ENCODE measurements around the gene NIP7.
"Not testable (repeated sequence)": the region's sequence is repeated elsewhere in the genome, so short reads cannot be mapped to it uniquely, and the experiment has no call there.

The NIP7 gene

GRCh38 chr16:69338557-69339288 is 849 bp upstream of the NIP7 start:
- in situ Hi-C loops (cut with HindIII; ENCODE audit: low sequenced_read_pairs) = no loop called here

GRCh38 chr16:69340095-69340644 is 598 bp downstream of the NIP7 start:
- in situ Hi-C loops (cut with HindIII; ENCODE audit: low sequenced_read_pairs) = no loop called here

- in situ Hi-C loops (cut with HindIII; ENCODE audit: low sequenced_read_pairs) = no loop called here
Measured at GRCh38 chr16:69344171-69344570, 4.6 kb downstream of the NIP7 start.

GRCh38 chr16:69345923-69346322 is 6.4 kb downstream of the NIP7 start:
- in situ Hi-C loops (cut with HindIII; ENCODE audit: low sequenced_read_pairs) = no loop called here

- in situ Hi-C loops (cut with HindIII; ENCODE audit: low sequenced_read_pairs) = no loop called here
Measured at GRCh38 chr16:69346683-69347082, 7.1 kb downstream of the NIP7 start.

- in situ Hi-C loops (cut with HindIII; ENCODE audit: low sequenced_read_pairs) = no loop called here
Measured at GRCh38 chr16:69348222-69348621, 8.7 kb downstream of the NIP7 start.

GRCh38 chr16:69349536-69349935 is 10.0 kb downstream of the NIP7 start:
- in situ Hi-C loops (cut with HindIII; ENCODE audit: low sequenced_read_pairs) = no loop called here

- in situ Hi-C loops (cut with HindIII; ENCODE audit: low sequenced_read_pairs) = no loop called here
Measured at GRCh38 chr16:69350536-69351133, 11.1 kb downstream of the NIP7 start.

- in situ Hi-C loops (cut with HindIII; ENCODE audit: low sequenced_read_pairs) = no loop called here
Measured at GRCh38 chr16:69351309-69352027, 11.9 kb downstream of the NIP7 start, which contains the start of gene TMED6. TMED6 (minus strand) TSS chr16:69351786; CDS start chr16:69351753, 33 bp downstream.

GRCh38 chr16:69360070-69360469 is 20.5 kb downstream of the NIP7 start:
- in situ Hi-C loops (cut with HindIII; ENCODE audit: low sequenced_read_pairs) = not testable (repeated sequence)

- in situ Hi-C loops (cut with HindIII; ENCODE audit: low sequenced_read_pairs) = no loop called here
Measured at GRCh38 chr16:69363281-69363717, 23.7 kb downstream of the NIP7 start.

- in situ Hi-C loops (cut with HindIII; ENCODE audit: low sequenced_read_pairs) = no loop called here
Measured at GRCh38 chr16:69364088-69364487, 24.5 kb downstream of the NIP7 start.

GRCh38 chr16:69365901-69366300 is 26.3 kb downstream of the NIP7 start:
- in situ Hi-C loops (cut with HindIII; ENCODE audit: low sequenced_read_pairs) = no loop called here

- in situ Hi-C loops (cut with HindIII; ENCODE audit: low sequenced_read_pairs) = no loop called here
Measured at GRCh38 chr16:69366431-69366830, 26.9 kb downstream of the NIP7 start.

GRCh38 chr16:69367980-69368379 is 28.4 kb downstream of the NIP7 start:
- in situ Hi-C loops (cut with HindIII; ENCODE audit: low sequenced_read_pairs) = no loop called here

- in situ Hi-C loops (cut with HindIII; ENCODE audit: low sequenced_read_pairs) = no loop called here
Measured at GRCh38 chr16:69368866-69369265, 29.3 kb downstream of the NIP7 start.

GRCh38 chr16:69371564-69371963 is 32.0 kb downstream of the NIP7 start:
- in situ Hi-C loops (cut with HindIII; ENCODE audit: low sequenced_read_pairs) = no loop called here

- in situ Hi-C loops (cut with HindIII; ENCODE audit: low sequenced_read_pairs) = no loop called here
Measured at GRCh38 chr16:69373019-69373418, 33.4 kb downstream of the NIP7 start.

GRCh38 chr16:69376393-69377059 is 37.0 kb downstream of the NIP7 start:
- in situ Hi-C loops (cut with HindIII; ENCODE audit: low sequenced_read_pairs) = no loop called here

- in situ Hi-C loops (cut with HindIII; ENCODE audit: low sequenced_read_pairs) = no loop called here
Measured at GRCh38 chr16:69378036-69378435, 38.5 kb downstream of the NIP7 start.

GRCh38 chr16:69378760-69379159 is 39.2 kb downstream of the NIP7 start:
- in situ Hi-C loops (cut with HindIII; ENCODE audit: low sequenced_read_pairs) = no loop called here

Measured in DLD1 (cell line).